A673 (cell line): ENCODE data around the gene MVB12B. TPM values are rescaled to one million over a fixed set of nuclear protein-coding genes. Genes with fewer than 3 reads are reported as not detected.

ENCODE experiments used
- BruUV-seq: library from RNA; stranded (reverse); fragments of 400-500 nt; replicated peaks from 2 replicates; lab custom pipeline; 2021; lab: Mats Ljungman, UMichigan
- CTCF ChIA-PET: fragments of 300-600 bp; sonication (Branson Sonifier 250); formaldehyde crosslinking; loops from one replicate; lab custom pipeline; 2022; ENCODE audit warnings: antibody characterized with exemption; lab: Charles Lee
- POLR2A ChIA-PET: fragments of 300-600 bp; sonication (Branson Sonifier 250); formaldehyde crosslinking; loops from one replicate; lab custom pipeline; 2022; ENCODE audit warnings: antibody characterized with exemption; ENCODE audit not compliant: low non-redundant PET; lab: Charles Lee
- DNase-seq: peaks from one replicate; pipeline ENCODE4 v3.0.0-alpha.2; 2015; ENCODE audit warnings: low spot score
- H3K27ac ChIP-seq: fragments of 200-600 bp; sonication (generic); 2 replicates; pipeline ENCODE4 v1.5.1; 2016; ENCODE audit warnings: mixed run types, low read depth, mild to moderate bottlenecking, mixed read lengths, antibody characterized with exemption, low read length; ENCODE audit not compliant: poor library complexity, severe bottlenecking
- H3K27me3 ChIP-seq: fragments of 200-600 bp; sonication (generic); replicated peaks from 2 replicates; pipeline ENCODE4 v1.6.1; 2017; ENCODE audit warnings: mixed run types, low read depth, mild to moderate bottlenecking, mixed read lengths, antibody characterized with exemption, low read length; ENCODE audit not compliant: insufficient read depth, poor library complexity
- H3K36me3 ChIP-seq: fragments of 200-600 bp; sonication (generic); 2 replicates; pipeline ENCODE4 v1.6.1; 2016; ENCODE audit warnings: mixed run types, mild to moderate bottlenecking, mixed read lengths, antibody characterized with exemption, low read length; ENCODE audit not compliant: insufficient read depth, poor library complexity, severe bottlenecking
- H3K4me1 ChIP-seq: fragments of 200-600 bp; sonication (generic); 2 replicates; pipeline ENCODE4 v1.6.1; 2017; ENCODE audit warnings: mixed run types, mild to moderate bottlenecking, mixed read lengths, antibody characterized with exemption, low read length; ENCODE audit not compliant: insufficient read depth, poor library complexity, severe bottlenecking
- H3K4me3 ChIP-seq: fragments of 200-600 bp; sonication (generic); 2 replicates; pipeline ENCODE4 v1.5.1; 2016; ENCODE audit warnings: low read depth, mixed run types, mild to moderate bottlenecking, mixed read lengths, low read length; ENCODE audit not compliant: poor library complexity, severe bottlenecking
- H3K9me3 ChIP-seq: fragments of 200-600 bp; sonication (generic); 2 replicates; pipeline ENCODE4 v1.6.1; 2016; ENCODE audit warnings: mixed run types, low read depth, mild to moderate bottlenecking, mixed read lengths, antibody characterized with exemption, low read length; ENCODE audit not compliant: poor library complexity, severe bottlenecking
- CTCF ChIP-seq: fragments of 300-800, 200-600 bp; sonication (generic); conservative IDR thresholded peaks from 2 replicates; pipeline ENCODE4 v1.5.1; 2017; ENCODE audit warnings: low read depth, mild to moderate bottlenecking, antibody characterized with exemption, low read length, moderate library complexity, mixed read lengths
- EZH2 ChIP-seq: fragments of 200-600 bp; sonication (generic); IDR thresholded peaks from 2 replicates; pipeline ENCODE4 v1.6.1; 2017; ENCODE audit warnings: borderline replicate concordance, low read depth, mild to moderate bottlenecking, mixed read lengths, antibody characterized with exemption, low read length; ENCODE audit not compliant: poor library complexity, severe bottlenecking
- intact Hi-C: fragments of 100-400 bp; cut with micrococcal nuclease; formaldehyde crosslinking; loops from one replicate; pipeline ENCODE4 v1.10.0; 2022; ENCODE audit not compliant: unreplicated experiment
- total RNA-seq: library from RNA; stranded (reverse); gene quantifications from 2 replicates; pipeline ENCODE4 v1.2.3, GENCODE V29; 2021

MVB12B gene
- total RNA-seq, 1 experiment from 2014 or later, result 12.3 TPM

GRCh38 chr9:126393876-126394275 is 67.2 kb downstream of the MVB12B start:
- intact Hi-C loops, result loop anchor here (10.0 kb wide), 1 partner anchor 989 kb away; no protein-coding TSS in a partner anchor
- H3K4me3 ChIP-seq, result no peak overlapping the region
- ChIA-PET POLR2A (no interaction called here), CTCF (no interaction called here)
- H3K27me3 ChIP-seq, result no peaks in the 10 kb centered on the region
- no TSS peak for BruUV-seq
- H3K36me3 ChIP-seq, result no peaks in the 10 kb centered on the region
- TF ChIP-seq CTCF, result no peak
- peaks cover 6% of the 10 kb centered on the region for H3K4me1 ChIP-seq
- no peak overlapping the region for H3K27ac ChIP-seq
- no peak for DNase-seq
- H3K9me3 ChIP-seq, result no peaks in the 10 kb centered on the region

DNA sequence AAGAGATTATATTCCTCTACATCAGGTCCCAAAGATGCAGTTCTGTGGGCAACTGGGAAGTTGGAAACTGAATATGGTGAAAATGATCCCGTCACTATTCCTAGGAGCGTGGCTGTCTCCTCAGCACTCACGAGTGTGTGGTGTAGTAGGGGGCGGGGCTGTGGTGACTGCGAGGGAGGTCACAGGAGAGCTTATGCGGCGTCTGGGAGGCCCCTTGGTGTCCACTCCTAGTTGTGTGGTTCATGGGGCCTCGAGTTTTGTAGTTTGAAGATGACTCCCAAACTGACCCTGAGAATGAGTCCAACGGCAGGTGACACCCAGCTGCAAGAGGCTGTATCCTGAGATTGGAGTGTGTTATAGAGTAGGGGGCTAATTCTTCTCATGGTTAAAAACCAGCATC is 68.2 kb downstream of the MVB12B start:
- intact Hi-C loops, result loop anchor here (5.0 to 10.0 kb wide), 2 partner anchors 97 to 990 kb away; no protein-coding TSS in a partner anchor
- TF ChIP-seq EZH2, result no peak
- CTCF ChIA-PET, result no interaction called here
- no peak overlapping the region for H3K4me3 ChIP-seq
- no peaks in the 10 kb centered on the region for H3K27me3 ChIP-seq
- H3K4me1 ChIP-seq, result peaks cover under 1% of the 10 kb centered on the region
- no TSS peak for BruUV-seq
- no peak for DNase-seq
- no peak overlapping the region for H3K27ac ChIP-seq
- POLR2A ChIA-PET, result no interaction called here
- no peaks in the 10 kb centered on the region for H3K36me3 ChIP-seq
- H3K9me3 ChIP-seq, result no peaks in the 10 kb centered on the region

GRCh38 chr9:126395439-126396212 is 69.0 kb downstream of the MVB12B start:
- no TSS peak for BruUV-seq
- H3K27me3 ChIP-seq, result no peaks in the 10 kb centered on the region
- no peak for DNase-seq
- H3K27ac ChIP-seq, result no peak overlapping the region
- TF ChIP-seq EZH2 (no peak), CTCF (no peak)
- ChIA-PET POLR2A (interaction anchor here (0.5 kb wide), 1 partner anchor 193 kb away, joined by 3 read pairs; no protein-coding TSS in a partner anchor), CTCF (interaction anchor here (0.7 kb wide), 1 partner anchor 180 kb away, joined by 3 read pairs; no protein-coding TSS in a partner anchor)
- no peaks in the 10 kb centered on the region for H3K36me3 ChIP-seq
- no peaks in the 10 kb centered on the region for H3K9me3 ChIP-seq
- H3K4me3 ChIP-seq, result no peak overlapping the region
- intact Hi-C loops, result loop anchor here (5.0 to 10.0 kb wide), 2 partner anchors 97 to 991 kb away; no protein-coding TSS in a partner anchor
- H3K4me1 ChIP-seq, result no peaks in the 10 kb centered on the region
